Measurements from ENCODE around the gene XPO6.
A peak's percentile ranks its signal among the peaks of the same experiment; 100 is the strongest.

The XPO6 gene

GRCh38 chr16:28182801-28183200 is 29.0 kb downstream of the XPO6 start:
- no peak for DNase-seq (ENCODE audit: low read depth)

GRCh38 chr16:28182183-28182582 is 29.6 kb downstream of the XPO6 start:
- DNase-seq (ENCODE audit: low read depth) = no peak

- DNase-seq (ENCODE audit: low read depth) = peak; percentile 93
Measured at GRCh38 chr16:28181515-28181914, 30.2 kb downstream of the XPO6 start.

GRCh38 chr16:28180655-28181460 is 30.9 kb downstream of the XPO6 start:
- peak; percentile 56 for DNase-seq (ENCODE audit: low read depth)

GRCh38 chr16:28179354-28179753 is 32.4 kb downstream of the XPO6 start:
- peak; percentile 38 for DNase-seq (ENCODE audit: low read depth)

- no peak for DNase-seq (ENCODE audit: low read depth)
Measured at GRCh38 chr16:28175715-28176114, 36.0 kb downstream of the XPO6 start.

- DNase-seq (ENCODE audit: low read depth) = no peak
Measured at GRCh38 chr16:28172336-28172735, 39.4 kb downstream of the XPO6 start.

- no peak for DNase-seq (ENCODE audit: low read depth)
Measured at GRCh38 chr16:28171816-28172215, 39.9 kb downstream of the XPO6 start.

GRCh38 chr16:28168991-28169554 is 42.7 kb downstream of the XPO6 start:
- DNase-seq (ENCODE audit: low read depth) = no peak

GRCh38 chr16:28167730-28168129 is 44.0 kb downstream of the XPO6 start:
- DNase-seq (ENCODE audit: low read depth) = no peak

GRCh38 chr16:28167221-28167620 is 44.5 kb downstream of the XPO6 start:
- no peak for DNase-seq (ENCODE audit: low read depth)

GRCh38 chr16:28166394-28167208 is 45.2 kb downstream of the XPO6 start:
- DNase-seq (ENCODE audit: low read depth) = peak; percentile 83

- no peak for DNase-seq (ENCODE audit: low read depth)
Measured at GRCh38 chr16:28165598-28165997, 46.2 kb downstream of the XPO6 start.

- DNase-seq (ENCODE audit: low read depth) = peak; percentile 84
Measured at GRCh38 chr16:28164140-28164539, 47.6 kb downstream of the XPO6 start.

GRCh38 chr16:28163699-28164098 is 48.1 kb downstream of the XPO6 start:
- DNase-seq (ENCODE audit: low read depth) = no peak

GRCh38 chr16:28162326-28162877 is 49.4 kb downstream of the XPO6 start:
- no peak for DNase-seq (ENCODE audit: low read depth)

GRCh38 chr16:28161626-28162025 is 50.1 kb downstream of the XPO6 start:
- no peak for DNase-seq (ENCODE audit: low read depth)

GRCh38 chr16:28158136-28158535 is 53.6 kb downstream of the XPO6 start:
- peak; percentile 82 for DNase-seq (ENCODE audit: low read depth)

GRCh38 chr16:28156056-28156680 is 55.6 kb downstream of the XPO6 start:
- no peak for DNase-seq (ENCODE audit: low read depth)

- DNase-seq (ENCODE audit: low read depth) = no peak
Measured at GRCh38 chr16:28155293-28155692, 56.5 kb downstream of the XPO6 start.

- no peak for DNase-seq (ENCODE audit: low read depth)
Measured at GRCh38 chr16:28151180-28151579, 60.6 kb downstream of the XPO6 start.

All from iris pigment epithelial cell (primary cell).